AG08395 (cell line): ENCODE measurements around the gene ATP4A.

Experiments used
- DNase-seq: peaks from one replicate; pipeline ENCODE4 v3.0.0; 2012; ENCODE audit warnings: mixed read lengths, low spot score

The ATP4A gene

DNA sequence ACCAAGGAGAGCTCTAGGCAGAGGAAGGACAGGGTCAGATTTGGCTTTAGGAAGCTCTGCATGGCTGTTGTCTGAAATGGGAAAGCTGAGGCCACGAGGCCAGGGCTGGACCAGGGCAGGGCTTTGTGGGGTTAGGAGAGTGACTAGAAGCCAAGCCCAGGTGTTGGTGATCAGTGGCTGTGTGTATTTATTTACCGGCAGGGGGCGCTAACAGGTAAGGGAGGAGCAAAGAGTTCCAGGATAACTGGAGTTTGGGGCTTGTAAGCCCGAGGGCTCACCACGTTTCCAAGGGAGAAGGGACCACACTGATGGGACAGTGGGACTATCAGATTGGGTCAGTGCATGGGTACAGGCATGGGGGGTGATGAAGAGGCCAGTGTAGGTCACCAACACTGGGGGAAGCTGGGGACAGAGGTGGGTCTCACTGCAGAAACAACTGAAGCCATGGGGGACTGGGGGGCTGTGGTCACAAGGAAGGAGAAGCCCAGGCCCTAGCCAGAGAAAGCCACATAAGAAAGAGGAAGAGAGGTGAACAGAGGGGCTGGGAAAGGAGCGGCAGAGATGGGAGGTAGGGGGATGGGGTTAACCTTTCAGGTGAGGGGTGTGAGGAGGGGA lies 14.2 kb downstream of the ATP4A start:
- peak; percentile 75 for DNase-seq

DNA sequence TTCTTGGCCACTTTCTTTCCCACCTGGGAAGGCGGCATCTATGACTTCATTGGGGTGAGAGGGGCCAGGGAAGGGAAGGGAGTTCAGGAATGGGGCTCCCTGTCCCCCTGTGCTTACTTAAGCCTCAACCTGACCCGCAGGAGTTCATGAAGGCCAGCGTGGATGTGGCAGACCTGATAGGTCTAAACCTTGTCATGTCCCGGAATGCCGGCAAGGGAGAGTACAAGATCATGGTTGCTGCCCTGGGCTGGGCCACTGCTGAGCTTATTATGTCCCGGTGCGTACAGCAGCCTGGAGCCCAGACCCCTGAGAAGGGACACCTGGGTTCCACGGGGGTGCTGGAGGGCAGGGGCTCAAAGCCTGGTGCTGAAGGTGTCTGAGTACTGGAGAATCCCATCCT lies 16.9 kb downstream of the ATP4A start:
- DNase-seq = no peak

DNA sequence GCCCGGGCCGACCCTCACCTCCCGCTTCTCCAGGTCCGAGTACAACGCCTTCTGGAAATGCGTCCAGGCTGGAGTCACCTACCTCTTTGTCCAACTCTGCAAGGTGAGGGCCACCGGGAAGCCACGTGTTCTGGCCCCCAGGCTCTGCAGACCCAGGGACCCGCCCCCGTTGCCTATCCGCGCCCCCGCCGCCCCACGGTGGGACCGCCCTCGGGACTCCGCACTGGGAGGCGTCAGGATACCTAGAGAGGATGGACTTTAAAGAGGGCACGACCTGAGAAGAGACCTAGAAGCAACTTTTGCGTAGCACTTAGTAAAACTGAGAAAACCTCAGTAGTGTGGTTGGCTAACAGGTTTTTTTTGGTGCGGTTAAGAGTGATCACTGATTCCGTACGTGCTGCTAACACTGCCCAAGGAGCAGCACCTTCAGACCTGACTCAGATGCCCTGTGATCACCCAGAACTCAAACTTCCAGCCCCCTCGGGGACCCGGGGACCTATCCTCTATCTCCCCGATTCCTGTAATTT lies 17.5 kb downstream of the ATP4A start:
- DNase-seq = peak; percentile 50

DNA sequence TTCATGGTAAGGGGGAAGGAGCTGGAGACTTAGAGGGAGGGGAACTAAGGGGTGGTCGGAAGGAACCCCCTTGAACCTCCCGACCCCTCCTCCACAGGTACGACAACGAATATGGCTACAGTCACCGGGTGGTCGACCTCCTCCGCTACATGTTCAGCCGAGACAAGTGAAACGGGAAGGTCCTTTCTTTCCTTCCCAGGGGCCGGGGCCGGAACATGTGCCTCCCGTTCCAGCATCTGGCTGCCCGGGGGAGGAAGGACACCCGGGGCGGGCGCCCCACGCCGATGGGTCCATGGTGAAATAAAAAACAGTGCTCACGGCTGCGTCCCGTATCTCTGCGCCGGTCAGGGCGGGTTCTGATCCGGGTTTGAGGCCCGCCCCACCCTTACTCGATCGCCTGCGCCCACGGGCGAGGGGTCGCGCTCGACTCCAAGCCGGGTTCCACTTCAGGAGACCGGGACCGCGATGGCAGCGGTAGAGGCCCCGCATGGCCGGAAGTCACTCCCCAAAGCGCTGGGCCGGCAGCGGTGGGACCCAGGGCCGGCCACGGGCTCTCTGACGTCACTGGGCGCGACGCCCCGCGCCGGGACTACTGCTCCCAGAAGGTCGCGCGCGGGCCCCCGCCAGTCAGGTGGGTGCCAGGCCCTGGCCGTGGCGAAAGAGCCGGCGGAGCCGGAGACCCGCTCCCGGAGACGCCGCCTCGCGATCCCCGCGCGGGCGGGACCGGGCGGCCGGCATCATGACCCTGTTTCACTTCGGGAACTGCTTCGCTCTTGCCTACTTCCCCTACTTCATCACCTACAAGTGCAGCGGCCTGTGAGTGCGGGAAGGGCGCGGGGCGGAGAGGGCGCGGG lies 18.2 kb downstream of the ATP4A start, which contains the start of gene TMEM147:
Gene TMEM147 (plus strand): TSS at position 626 of the 854 bp plus-strand sequence. CDS start 114 bp downstream, at position 740.
- peak; percentile 98 for DNase-seq

DNA sequence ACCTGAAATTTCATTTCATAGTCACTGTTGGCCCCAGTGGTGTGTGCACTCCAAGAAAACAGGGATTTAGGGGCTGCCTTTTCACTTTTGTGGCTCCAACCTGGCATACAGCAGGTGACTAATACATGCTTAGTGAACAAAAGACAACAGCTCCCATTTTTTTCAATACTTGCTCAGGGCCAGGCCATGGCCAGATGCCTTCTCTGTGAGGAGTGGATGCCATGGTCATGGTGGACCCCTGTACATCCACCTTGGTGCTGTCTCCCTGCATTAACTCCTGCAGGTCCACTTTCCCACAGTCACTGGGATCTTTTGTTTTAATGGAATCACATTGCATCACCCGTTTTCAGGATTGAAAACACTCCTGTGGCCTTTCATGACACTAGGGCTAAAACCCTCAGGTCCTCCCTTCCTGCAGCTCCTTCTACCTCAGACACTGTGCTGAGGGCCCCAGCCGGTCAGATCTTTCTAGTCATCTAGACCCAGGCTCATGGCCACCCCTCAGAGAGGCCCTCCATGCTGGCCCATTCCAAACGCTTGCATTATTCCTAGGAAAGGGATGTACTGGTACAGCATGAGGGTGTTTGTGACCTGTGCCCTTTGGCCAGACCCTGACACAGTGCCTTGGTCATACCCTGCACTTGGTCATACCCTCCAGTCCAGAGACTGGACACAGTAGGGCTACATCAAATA lies 19.2 kb downstream of the ATP4A start:
- DNase-seq = no peak

DNA sequence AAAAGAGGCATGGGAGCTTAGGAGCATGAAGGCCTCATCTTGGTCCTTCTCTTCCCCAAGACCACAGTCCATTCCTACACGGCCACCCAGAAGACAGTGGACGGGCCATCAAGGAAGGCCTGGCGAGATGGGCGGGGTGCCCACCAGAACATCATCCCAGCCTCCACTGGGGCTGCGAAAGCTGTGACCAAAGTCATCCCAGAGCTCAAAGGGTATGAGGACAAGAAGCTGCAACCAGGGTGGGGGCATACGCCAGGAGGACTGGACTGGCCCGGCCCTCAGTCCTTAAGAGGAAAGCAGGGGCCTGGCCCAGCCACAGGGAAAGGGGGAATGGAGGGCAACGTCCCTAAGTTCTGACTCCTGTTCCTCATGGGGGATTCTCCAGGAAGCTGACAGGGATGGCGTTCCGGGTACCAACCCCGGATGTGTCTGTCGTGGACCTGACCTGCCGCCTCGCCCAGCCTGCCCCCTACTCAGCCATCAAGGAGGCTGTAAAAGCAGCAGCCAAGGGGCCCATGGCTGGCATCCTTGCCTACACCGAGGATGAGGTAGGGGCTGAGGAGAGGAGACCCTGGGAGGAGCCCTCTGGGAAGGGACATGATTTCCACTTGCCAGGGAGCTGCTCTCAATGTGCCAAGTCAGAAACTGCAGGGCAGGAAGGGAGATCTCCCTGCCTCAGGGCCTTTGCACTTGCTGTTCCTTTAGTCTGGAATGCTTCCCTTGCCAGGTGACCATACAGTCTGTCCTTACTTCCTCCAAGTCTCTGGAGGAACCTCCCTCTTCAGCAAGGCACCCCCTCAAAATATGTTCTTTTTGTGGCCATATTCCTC lies 20.0 kb downstream of the ATP4A start:
- no peak for DNase-seq

DNA sequence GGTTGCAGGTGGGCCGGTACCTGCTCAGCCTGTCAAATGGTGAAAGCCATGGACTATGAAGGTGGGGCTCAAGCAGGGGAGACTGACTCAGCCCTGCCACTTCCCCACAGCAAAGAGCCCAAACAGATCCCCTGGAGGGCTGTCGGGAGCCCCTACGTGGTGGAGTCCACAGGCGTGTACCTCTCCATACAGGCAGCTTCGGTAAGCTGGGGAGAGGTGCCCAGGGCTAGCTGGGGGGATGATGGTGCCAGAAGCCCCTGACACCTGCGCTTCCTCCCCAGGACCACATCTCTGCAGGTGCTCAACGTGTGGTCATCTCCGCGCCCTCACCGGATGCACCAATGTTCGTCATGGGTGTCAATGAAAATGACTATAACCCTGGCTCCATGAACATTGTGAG lies 21.2 kb downstream of the ATP4A start:
- DNase-seq = no peak

DNA sequence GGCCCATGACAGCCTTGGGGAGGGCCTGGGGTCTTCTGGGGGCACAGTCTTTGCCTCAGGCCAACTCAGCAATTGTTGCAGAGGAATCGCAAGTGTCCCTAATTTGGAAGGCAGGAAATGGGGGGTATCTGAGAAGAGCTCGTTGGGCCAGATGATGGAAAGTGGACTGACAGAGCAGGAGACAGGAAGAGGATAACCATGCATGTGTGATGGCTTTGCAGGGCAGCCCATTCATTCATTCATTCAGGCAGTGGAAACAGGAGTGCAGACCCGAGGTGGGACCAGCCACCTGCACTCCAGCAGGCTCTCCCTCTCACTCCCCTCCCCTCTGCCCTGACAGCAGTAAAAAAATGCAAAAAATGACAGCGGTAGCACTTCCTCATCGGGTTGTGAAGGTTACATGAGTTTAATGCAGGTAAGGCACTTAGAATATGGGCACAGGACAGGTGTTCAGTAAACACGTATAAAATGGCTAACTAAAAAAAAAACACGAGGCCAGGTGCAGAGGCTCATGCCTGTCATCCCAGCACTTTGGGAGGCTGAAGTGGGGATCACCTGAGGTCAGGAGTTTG lies 23.0 kb downstream of the ATP4A start:
- DNase-seq = no peak

DNA sequence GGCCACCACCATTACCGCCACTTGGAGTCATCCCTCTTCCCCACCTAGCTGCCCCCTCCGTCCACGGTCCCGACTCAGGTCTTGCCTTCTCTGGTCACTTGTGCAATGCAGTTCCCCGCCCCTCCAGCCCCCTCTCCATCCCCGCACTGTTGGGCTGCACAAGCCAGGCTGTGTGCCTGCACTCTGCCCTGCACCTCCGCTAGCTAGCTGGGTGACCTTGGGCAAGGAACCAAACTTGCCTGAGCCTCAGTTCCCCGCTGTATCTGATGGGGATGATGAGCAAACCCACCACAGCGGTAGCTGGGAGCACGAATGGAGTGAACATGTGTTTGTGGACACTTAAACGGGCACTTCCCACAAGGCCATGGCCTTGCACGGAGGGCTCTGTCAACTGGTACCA lies 23.6 kb downstream of the ATP4A start:
- no peak for DNase-seq

DNA sequence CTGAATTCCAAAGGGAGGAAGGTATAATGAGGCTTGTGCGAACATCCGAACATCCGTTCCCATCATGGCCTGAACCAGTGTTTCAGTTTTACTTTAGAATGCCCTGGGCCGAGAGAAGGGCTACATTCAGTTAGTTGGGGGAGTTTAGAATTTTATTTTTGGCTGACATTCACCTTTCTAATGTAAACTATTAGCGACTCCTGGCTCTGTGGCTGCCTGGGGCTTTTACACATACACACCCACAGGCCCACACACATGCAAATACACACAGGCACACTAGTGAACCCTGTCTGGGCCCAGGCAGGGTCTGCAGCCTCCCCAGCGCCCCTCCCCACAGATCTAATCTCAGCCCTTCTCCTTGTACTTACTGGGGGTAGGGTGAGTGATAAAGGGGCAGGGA lies 24.1 kb downstream of the ATP4A start:
- no peak for DNase-seq

DNA sequence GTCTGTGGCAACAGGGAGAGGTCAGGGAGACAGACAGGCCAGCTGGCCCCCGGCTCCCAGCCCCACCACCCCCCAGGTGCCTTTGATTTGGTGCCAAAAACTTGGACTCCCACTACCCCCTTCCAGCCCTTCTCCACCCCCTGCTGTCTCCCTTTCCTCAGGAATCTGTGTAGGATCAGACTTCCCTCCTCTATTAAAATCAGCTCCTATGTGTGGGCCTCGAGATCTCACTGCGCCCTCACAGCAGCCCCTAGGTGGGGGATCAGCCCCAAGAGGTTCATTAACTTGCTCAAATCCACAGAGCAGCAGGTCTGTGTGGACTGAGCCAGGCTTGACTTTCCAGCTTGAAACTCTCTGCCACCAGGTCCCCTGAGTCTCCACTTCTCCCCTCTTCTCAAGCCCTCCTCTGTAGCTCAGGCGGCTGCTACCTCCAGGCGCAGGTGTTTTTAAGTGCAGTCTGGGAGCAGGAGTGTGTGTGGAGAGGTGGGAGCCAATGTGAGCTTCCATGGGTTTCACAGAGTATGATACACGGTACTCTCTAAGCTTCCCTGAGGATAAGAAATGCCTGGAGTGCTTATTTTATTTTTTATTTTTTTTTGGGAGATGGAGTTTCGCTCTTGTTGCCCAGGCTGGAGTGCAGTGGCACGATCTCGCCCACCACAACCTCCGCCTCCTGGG lies 28.5 kb downstream of the ATP4A start:
- DNase-seq = no peak

DNA sequence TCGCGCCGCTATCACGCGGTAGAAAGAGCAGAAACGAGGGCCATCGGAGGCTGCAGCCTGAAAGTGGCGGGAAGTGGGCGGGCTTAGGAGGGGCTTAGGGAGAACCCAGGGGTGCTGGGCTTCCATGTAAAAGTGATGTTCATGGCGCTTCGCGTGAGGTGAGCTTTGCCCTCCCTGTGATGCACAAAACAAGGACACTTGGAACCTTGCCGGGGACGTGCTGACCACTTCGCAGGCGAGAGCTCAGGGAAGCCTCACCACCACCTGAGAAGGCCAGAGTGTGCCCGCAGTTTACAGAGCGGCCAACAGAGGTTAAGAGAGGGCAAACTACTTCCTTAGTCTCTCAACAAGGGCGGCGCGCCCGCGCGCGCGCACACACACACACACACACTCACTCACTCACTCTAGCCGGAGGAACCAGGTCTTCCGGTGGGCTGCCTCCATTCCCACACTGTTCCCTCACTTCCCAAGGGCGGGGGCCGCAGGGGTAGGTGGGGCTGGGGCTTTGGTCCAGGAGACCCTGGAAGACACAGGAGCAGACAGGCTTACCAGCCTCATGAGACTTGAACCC lies 29.6 kb downstream of the ATP4A start:
- DNase-seq = peak; percentile 31

DNA sequence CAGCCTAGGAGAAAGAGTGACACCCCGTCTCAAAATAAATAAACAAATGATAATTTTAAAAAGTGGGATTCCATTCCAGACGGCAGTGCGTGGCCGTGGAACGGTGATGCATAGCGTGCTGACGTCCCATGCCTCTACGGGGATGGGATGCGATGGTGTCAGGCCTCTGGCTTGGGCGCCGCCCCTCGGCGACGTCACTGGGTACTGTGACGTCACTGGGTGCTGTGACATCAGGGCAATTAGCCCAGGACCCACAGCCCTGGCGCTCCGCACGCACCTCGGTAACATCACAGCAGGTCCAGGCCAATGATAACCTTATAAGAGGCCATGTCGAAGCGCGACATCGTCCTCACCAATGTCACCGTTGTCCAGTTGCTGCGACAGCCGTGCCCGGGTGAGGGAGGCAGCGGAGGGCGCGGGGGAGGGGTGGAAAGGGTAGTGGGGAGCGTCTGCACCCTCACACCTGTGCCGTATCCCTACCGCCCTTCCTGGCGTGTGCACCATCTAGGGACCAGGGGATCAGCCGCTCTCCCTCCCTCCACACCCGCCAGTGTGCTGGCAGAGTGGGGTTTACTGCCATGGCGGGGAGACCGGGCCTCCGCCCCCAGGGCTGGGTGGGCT lies 30.1 kb downstream of the ATP4A start, which contains the start of gene GAPDHS:
Gene GAPDHS (plus strand): TSS at position 256 of the 621 bp plus-strand sequence. CDS start 72 bp downstream, at position 328.
- DNase-seq = no peak

DNA sequence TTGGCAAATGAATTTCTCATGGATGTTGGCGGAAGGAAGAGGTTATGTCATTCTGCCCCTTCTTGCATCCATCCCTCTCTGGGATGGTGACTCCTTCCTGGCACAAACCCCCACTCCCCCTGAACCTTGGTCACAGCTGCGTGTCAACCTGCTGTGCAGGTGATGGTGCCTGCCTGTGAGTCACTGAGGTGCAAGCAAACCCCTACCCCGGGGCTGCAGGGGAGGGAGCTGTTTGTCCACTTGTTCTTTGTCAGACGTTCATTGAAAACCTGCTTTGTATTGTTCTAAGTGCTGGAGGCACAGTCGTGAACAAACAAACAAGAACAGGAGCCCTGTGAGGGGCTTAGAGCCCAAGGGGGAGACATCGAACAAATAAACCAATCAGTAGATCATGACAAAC lies 32.2 kb downstream of the ATP4A start:
- no peak for DNase-seq

DNA sequence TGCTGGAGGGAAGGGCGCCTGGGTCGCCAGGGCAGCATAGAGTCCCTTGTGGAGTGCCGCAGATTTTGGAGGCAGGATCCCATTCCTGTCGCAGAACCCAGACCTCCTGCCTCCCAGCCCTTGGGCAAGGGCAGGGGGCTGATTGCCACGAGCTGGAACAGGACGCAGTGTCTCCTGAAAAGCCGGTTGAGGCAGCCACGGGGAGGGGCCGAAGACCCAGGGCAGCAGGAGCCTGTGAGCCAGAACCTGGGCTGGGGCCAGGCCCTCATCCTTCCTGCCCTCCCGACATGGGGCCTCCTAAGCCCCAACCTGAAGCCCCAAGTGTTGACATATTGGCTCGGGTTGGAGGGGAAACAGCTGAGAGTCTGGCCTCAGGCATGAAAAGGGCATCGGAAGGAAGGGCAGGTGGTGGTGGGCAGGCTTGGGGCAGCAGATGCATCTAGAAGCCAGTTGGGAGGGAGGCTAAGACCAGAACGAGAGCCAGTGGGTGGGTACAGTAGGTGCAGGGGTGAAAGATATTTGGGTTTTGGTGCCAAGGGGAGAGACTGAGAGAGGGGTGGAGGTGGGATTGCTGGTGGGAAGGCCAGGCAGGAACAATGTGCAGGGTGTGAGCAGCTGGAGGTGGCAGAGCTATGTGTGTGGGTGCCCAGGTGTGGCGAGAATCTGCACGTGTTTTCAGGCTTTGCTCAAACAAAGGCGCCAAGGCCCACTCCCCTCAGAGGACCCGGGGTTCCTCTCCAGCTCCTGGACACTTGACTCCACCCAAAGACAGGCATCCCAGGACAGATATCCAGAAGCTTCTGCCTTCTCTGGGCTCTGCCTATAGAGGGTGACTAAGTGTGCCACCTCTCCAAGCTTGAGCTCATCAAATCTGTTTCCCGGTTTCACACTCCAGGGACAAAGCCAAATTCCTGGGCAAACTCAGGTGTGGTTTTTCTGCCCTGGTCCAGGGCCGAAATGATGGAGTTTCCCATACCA lies 33.9 kb downstream of the ATP4A start:
- DNase-seq = no peak

DNA sequence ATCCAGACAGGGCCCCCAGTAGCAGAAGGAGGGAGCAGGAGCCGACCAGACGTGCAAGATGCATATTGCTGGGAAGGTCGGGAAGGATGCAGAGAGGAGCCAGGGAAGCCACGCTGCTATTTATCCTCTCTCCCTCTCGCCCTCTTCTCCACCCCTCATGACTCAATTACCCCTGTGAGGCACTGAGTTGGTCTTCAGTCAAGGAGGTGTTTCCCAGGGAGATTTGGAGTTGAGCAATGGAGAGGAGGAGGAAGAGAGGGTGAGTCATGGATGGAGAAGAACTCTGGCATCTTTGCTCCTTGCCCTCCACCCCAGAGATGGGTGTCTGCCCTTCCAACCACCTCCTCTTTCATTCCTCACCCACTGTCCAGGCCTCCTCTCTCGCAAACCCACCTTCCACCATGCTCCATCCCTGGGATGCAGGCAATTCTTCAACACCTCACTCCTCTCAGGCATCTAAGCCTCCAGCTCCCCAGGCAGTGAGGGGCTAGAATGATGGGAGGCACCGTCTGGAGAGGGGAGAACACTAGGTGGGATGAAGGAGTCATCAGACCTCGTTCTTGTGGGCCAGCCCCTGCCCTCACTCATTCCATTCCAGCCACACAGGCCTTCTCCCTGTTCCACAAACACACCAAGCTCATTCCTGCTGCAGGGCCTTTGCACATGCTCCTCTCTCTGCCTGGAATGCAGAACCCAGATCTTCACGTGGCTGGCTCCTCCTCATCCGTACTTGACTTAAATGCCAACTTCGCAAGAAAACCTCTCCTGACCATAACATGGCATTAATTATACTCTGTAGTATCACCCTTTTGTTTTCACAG lies 35.0 kb downstream of the ATP4A start, which contains the start of gene SBSN:
Gene SBSN (minus strand): TSS at position 94 of the 821 bp plus-strand sequence. CDS start 30 bp downstream, at position 64.
- DNase-seq = peak; percentile 84

DNA sequence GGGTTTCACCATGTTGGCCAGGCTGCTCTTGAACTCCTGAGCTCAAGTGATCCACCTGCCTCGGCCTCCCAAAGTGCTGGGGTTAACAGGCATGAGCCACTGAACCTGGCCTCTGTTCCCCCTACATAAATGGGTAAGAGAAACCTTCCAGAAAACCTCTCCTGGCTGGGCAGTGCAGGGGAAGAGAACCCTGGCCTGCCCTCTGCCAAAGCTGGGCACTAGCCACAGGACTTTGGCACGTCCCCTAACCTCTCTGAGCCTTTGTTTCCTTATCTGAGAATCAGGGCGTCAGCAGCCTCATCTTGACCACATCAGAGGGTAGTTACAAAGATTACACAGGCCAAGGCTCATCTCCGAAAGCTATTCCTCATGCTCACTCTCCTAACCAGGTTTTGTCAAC lies 37.6 kb downstream of the ATP4A start:
- no peak for DNase-seq
